Measurements from ENCODE around the gene INAFM2.

DNA sequence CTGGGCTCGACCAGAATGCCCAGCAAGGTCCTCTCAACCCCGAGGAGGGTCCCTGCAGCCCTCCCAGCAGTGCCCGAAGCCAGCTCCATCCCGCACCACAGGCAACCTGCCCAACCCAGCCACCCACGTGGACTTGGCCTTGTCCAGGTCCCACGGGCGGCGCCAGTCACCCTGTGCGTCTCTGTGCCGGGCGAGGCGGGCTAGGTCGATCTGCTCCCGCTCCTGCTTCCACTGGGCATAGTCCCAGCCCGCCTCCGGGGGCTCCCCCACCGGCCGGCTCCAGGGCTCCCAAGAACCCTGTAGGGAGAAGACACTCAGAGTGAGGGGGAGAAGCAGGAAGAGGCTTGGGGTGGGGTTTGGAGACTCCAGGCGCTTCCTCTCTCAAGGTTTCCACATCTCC, 14.1 kb downstream of the INAFM2 start:
- TF ChIP-seq, protein P1, sequence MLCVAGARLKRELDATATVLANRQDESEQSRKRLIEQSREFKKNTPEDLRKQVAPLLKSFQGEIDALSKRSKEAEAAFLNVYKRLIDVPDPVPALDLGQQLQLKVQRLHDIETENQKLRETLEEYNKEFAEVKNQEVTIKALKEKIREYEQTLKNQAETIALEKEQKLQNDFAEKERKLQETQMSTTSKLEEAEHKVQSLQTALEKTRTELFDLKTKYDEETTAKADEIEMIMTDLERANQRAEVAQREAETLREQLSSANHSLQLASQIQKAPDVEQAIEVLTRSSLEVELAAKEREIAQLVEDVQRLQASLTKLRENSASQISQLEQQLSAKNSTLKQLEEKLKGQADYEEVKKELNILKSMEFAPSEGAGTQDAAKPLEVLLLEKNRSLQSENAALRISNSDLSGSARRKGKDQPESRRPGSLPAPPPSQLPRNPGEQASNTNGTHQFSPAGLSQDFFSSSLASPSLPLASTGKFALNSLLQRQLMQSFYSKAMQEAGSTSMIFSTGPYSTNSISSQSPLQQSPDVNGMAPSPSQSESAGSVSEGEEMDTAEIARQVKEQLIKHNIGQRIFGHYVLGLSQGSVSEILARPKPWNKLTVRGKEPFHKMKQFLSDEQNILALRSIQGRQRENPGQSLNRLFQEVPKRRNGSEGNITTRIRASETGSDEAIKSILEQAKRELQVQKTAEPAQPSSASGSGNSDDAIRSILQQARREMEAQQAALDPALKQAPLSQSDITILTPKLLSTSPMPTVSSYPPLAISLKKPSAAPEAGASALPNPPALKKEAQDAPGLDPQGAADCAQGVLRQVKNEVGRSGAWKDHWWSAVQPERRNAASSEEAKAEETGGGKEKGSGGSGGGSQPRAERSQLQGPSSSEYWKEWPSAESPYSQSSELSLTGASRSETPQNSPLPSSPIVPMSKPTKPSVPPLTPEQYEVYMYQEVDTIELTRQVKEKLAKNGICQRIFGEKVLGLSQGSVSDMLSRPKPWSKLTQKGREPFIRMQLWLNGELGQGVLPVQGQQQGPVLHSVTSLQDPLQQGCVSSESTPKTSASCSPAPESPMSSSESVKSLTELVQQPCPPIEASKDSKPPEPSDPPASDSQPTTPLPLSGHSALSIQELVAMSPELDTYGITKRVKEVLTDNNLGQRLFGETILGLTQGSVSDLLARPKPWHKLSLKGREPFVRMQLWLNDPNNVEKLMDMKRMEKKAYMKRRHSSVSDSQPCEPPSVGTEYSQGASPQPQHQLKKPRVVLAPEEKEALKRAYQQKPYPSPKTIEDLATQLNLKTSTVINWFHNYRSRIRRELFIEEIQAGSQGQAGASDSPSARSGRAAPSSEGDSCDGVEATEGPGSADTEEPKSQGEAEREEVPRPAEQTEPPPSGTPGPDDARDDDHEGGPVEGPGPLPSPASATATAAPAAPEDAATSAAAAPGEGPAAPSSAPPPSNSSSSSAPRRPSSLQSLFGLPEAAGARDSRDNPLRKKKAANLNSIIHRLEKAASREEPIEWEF (IDR thresholded peaks at IDR 0.05; ENCODE audit: insufficient replicate concordance, low read depth, low read length): no peak
- TF ChIP-seq EZH2 (IDR thresholded peaks at IDR 0.05; ENCODE audit: borderline replicate concordance, control insufficient read depth, low read depth, low read length) (no peak), FOXM1 (IDR thresholded peaks at IDR 0.05; ENCODE audit: low read depth, low read length) (no peak), KDM1A (IDR thresholded peaks at IDR 0.05; ENCODE audit: borderline replicate concordance) (no peak), ESRRA (IDR thresholded peaks at IDR 0.05; ENCODE audit: low read length) (no peak), SMC3 (IDR thresholded peaks at IDR 0.05; ENCODE audit: borderline replicate concordance, low read length) (no peak), GABPA (IDR thresholded peaks at IDR 0.05; ENCODE audit: low read depth) (no peak), JUNB (IDR thresholded peaks at IDR 0.05) (no peak)
- TF ChIP-seq, protein P2, sequence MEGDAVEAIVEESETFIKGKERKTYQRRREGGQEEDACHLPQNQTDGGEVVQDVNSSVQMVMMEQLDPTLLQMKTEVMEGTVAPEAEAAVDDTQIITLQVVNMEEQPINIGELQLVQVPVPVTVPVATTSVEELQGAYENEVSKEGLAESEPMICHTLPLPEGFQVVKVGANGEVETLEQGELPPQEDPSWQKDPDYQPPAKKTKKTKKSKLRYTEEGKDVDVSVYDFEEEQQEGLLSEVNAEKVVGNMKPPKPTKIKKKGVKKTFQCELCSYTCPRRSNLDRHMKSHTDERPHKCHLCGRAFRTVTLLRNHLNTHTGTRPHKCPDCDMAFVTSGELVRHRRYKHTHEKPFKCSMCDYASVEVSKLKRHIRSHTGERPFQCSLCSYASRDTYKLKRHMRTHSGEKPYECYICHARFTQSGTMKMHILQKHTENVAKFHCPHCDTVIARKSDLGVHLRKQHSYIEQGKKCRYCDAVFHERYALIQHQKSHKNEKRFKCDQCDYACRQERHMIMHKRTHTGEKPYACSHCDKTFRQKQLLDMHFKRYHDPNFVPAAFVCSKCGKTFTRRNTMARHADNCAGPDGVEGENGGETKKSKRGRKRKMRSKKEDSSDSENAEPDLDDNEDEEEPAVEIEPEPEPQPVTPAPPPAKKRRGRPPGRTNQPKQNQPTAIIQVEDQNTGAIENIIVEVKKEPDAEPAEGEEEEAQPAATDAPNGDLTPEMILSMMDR (IDR thresholded peaks at IDR 0.05 in 2 of 3, conservative IDR thresholded peaks at IDR 0.05 in 1 of 3; ENCODE audit: control insufficient read depth in 2 of 3, extremely low read depth in 1 of 3, insufficient read depth in 1 of 3, low read depth in 3 of 3, low read length in 3 of 3): no peak
